CD14-positive monocyte (primary cell): ENCODE data around the gene MTUS2. TPM values are rescaled to one million over a fixed set of nuclear protein-coding genes. Genes with fewer than 3 reads are reported as not detected.

Source experiments
- DNase-seq, 3 donors: peaks; one replicate each; pipeline ENCODE4 v3.0.0-alpha.2; 2011 to 2022
- H2AFZ ChIP-seq: 2 replicates; pipeline ENCODE4 v1.6.0; 2012; ENCODE audit warnings: mild to moderate bottlenecking, low read depth, low read length, inconsistent platforms; ENCODE audit not compliant: insufficient read depth, poor library complexity, severe bottlenecking
- H3K27ac ChIP-seq, 2 donors: 1 replicate in 1 of 2; 2 replicates in 1 of 2; pipeline ENCODE4 v1.5.1; 2012 to 2013; ENCODE audit warnings: low read length in 2 of 2, control low read depth in 1 of 2, inconsistent platforms in 1 of 2, low read depth in 1 of 2, mild to moderate bottlenecking in 1 of 2
- H3K27me3 ChIP-seq, 2 donors: one replicate each; pipeline versions ENCODE4 v1.6.0 to v1.6.1; 2011 to 2013; ENCODE audit warnings: low read length in 2 of 2; ENCODE audit not compliant: control insufficient read depth in 2 of 2, insufficient read depth in 2 of 2
- H3K36me3 ChIP-seq, 2 donors: replicated peaks in 1 of 2; 1 replicate in 1 of 2; 2 replicates in 1 of 2; pipeline versions ENCODE4 v1.5.1 to v1.6.1; 2012 to 2013; ENCODE audit warnings: low read length in 2 of 2, control low read depth in 1 of 2, inconsistent platforms in 1 of 2, mild to moderate bottlenecking in 1 of 2; ENCODE audit not compliant: insufficient read depth in 2 of 2, control insufficient read depth in 1 of 2
- H3K4me1 ChIP-seq, 2 donors: 1 replicate in 1 of 2; 2 replicates in 1 of 2; pipeline versions ENCODE4 v1.5.1 to v1.6.1; 2012 to 2013; ENCODE audit warnings: low read length in 2 of 2, control low read depth in 1 of 2, inconsistent platforms in 1 of 2, mild to moderate bottlenecking in 1 of 2, moderate library complexity in 1 of 2; ENCODE audit not compliant: insufficient read depth in 2 of 2, control insufficient read depth in 1 of 2
- H3K4me2 ChIP-seq: replicated peaks from 2 replicates; pipeline ENCODE3; 2012; ENCODE audit warnings: low read length, moderate library complexity, mild to moderate bottlenecking; ENCODE audit not compliant: poor library complexity, severe bottlenecking; ENCODE audit errors: extremely low read depth
- H3K4me3 ChIP-seq, 3 experiments: fragments of 200-600 bp in 1 of 3; sonication (generic) in 1 of 3; replicated peaks in 1 of 3; 1 replicate in 2 of 3; 2 replicates in 1 of 3; pipeline ENCODE4 v1.5.1; 2011 to 2013; ENCODE audit warnings: low read length in 3 of 3, mild to moderate bottlenecking in 3 of 3, control low read depth in 2 of 3, low read depth in 2 of 3, inconsistent platforms in 1 of 3, moderate library complexity in 1 of 3
- H3K79me2 ChIP-seq: 2 replicates; pipeline ENCODE4 v1.6.0; 2012; ENCODE audit warnings: mild to moderate bottlenecking, control low read depth, inconsistent platforms, low read length, moderate library complexity; ENCODE audit not compliant: insufficient read depth
- H3K9ac ChIP-seq: 2 replicates; pipeline ENCODE4 v1.6.0; 2017; ENCODE audit warnings: low read length, mild to moderate bottlenecking; ENCODE audit not compliant: insufficient read depth, poor library complexity, severe bottlenecking
- H3K9me3 ChIP-seq, 2 donors: replicated peaks in 1 of 2; 1 replicate in 1 of 2; 2 replicates in 1 of 2; pipeline versions ENCODE4 v1.5.1 to v1.6.1; 2012 to 2013; ENCODE audit warnings: low read length in 2 of 2, control low read depth in 1 of 2; ENCODE audit not compliant: control insufficient read depth in 1 of 2, insufficient read depth in 1 of 2
- H4K20me1 ChIP-seq: 2 replicates; pipeline ENCODE4 v1.6.0; 2012; ENCODE audit warnings: mild to moderate bottlenecking, low read length, control low read depth, moderate library complexity; ENCODE audit not compliant: insufficient read depth
- H3K27ac Mint-ChIP-seq, 7 donors: one replicate each; pipeline ENCODE4 v1.8.0; 2020; ENCODE audit warnings: mild to moderate bottlenecking in 7 of 7, mixed read lengths in 7 of 7, moderate library complexity in 6 of 7, inconsistent platforms in 2 of 7
- H3K27me3 Mint-ChIP-seq, 3 donors: one replicate each; pipeline ENCODE4 v1.8.0; 2021 to 2022; ENCODE audit warnings: low read depth in 3 of 3, mild to moderate bottlenecking in 3 of 3, mixed read lengths in 3 of 3, moderate library complexity in 3 of 3, inconsistent platforms in 1 of 3
- H3K36me3 Mint-ChIP-seq, 2 donors: one replicate each; pipeline ENCODE4 v1.8.0; 2020; ENCODE audit warnings: mixed read lengths in 2 of 2, inconsistent platforms in 1 of 2, mild to moderate bottlenecking in 1 of 2
- H3K4me1 Mint-ChIP-seq: one replicate; pipeline ENCODE4 v1.8.0; 2020; ENCODE audit warnings: mild to moderate bottlenecking, mixed read lengths
- H3K4me3 Mint-ChIP-seq, 2 donors: one replicate each; pipeline ENCODE4 v1.8.0; 2020; ENCODE audit warnings: mild to moderate bottlenecking in 2 of 2, mixed read lengths in 2 of 2, moderate library complexity in 1 of 2
- H3K9me3 Mint-ChIP-seq, 7 donors: one replicate each; pipeline ENCODE4 v1.8.0; 2020 to 2022; ENCODE audit warnings: mixed read lengths in 7 of 7, mild to moderate bottlenecking in 6 of 7, moderate library complexity in 6 of 7, inconsistent platforms in 2 of 7
- CTCF ChIP-seq: fragments of 200-600 bp; IDR thresholded peaks from one replicate; pipeline ENCODE4 v1.8.0; 2022; ENCODE audit warnings: antibody characterized with exemption, mild to moderate bottlenecking
- WGBS: methylation state at CpG from one replicate; pipeline ENCODE4 v1.1.5; 2013; ENCODE audit warnings: missing lambda C conversion rate; ENCODE audit not compliant: insufficient coverage; 5-methylcytosine and 5-hydroxymethylcytosine counted together
- intact Hi-C, 2 donors: fragments of 100-400 bp; cut with micrococcal nuclease; formaldehyde crosslinking; loops; one replicate each; pipeline versions ENCODE4 v1.15.0 to v1.15.1; 2023
- polyA plus RNA-seq, 3 donors: library from polyadenylated mRNA; depleted of rRNA in 1 of 3; unstranded in 2 of 3; stranded (reverse) in 1 of 3; fragments of 300-500 nt in 2 of 3; fragments of >200 nt in 1 of 3; fragmentation: Illumina TruSeq in 2 of 3; gene quantifications; 1 replicate in 2 of 3; 2 replicates in 1 of 3; pipeline ENCODE4 v1.2.3, GENCODE V29; 2012 to 2021

The MTUS2 gene
- polyA plus RNA-seq, 3 donors, result 0.04 TPM; not detected in 2

GRCh38 chr13:28922341-28922740 lies 102.2 kb downstream of the MTUS2 start:
- H3K9me3 Mint-ChIP-seq, result peaks cover 23 to 40% (median 27%) of the 10 kb centered on the region in 7 donors
- 88% methylated on average over 2 of the region's 6 CpGs for WGBS
- H3K4me2 ChIP-seq, result no peak overlapping the region

GRCh38 chr13:28935104-28935503 lies 115.0 kb downstream of the MTUS2 start:
- Mint-ChIP-seq H3K27me3 (peaks cover 1 to 6% (median 3%) of the 10 kb centered on the region in 3 donors), H3K36me3 (no peaks in the 10 kb centered on the region), H3K27ac (no peak overlapping the region), H3K4me1 (no peaks in the 10 kb centered on the region), H3K4me3 (no peak overlapping the region), H3K9me3 (peaks cover 0 to 15% (median 4%) of the 10 kb centered on the region in 7 donors)
- intact Hi-C loops, result no loop called here
- Histone ChIP-seq H3K27ac (no peak overlapping the region), H2AFZ (no peak overlapping the region), H3K36me3 (no peaks in the 10 kb centered on the region), H3K4me2 (no peak overlapping the region), H3K4me1 (no peaks in the 10 kb centered on the region), H3K9me3 (no peaks in the 10 kb centered on the region), H3K9ac (no peak overlapping the region), H3K79me2 (no peaks in the 10 kb centered on the region), H3K4me3 (no peak overlapping the region), H3K27me3 (no peaks in the 10 kb centered on the region), H4K20me1 (no peaks in the 10 kb centered on the region)
- no peak for TF ChIP-seq CTCF
- DNase-seq, result no peak
- no CpG with 5 or more reads among the region's 2 CpGs for WGBS

More at GRCh38 chr13:28922341-28922740, 102.2 kb downstream of the MTUS2 start:
- peaks cover 28 to 39% of the 10 kb centered on the region in 2 donors for H3K9me3 ChIP-seq
- no peaks in the 10 kb centered on the region for H4K20me1 ChIP-seq
- no peak overlapping the region for H3K27ac ChIP-seq
- H3K79me2 ChIP-seq, result no peaks in the 10 kb centered on the region
- H3K4me3 ChIP-seq, result no peak overlapping the region
- Mint-ChIP-seq H3K36me3 (no peaks in the 10 kb centered on the region), H3K27me3 (peaks cover 0 to 4% (median 2%) of the 10 kb centered on the region in 3 donors), H3K4me1 (no peaks in the 10 kb centered on the region), H3K27ac (no peak overlapping the region), H3K4me3 (no peak overlapping the region)
- no peak overlapping the region for H2AFZ ChIP-seq
- H3K9ac ChIP-seq, result no peak overlapping the region
- DNase-seq, result no peak
- no peaks in the 10 kb centered on the region for H3K36me3 ChIP-seq
- intact Hi-C loops, result no loop called here
- no peaks in the 10 kb centered on the region for H3K4me1 ChIP-seq
- no peak for TF ChIP-seq CTCF
- H3K27me3 ChIP-seq, result no peaks in the 10 kb centered on the region
